ENCODE measurements around the gene ZFR2. TPM values are rescaled to one million over a fixed set of nuclear protein-coding genes. Genes with fewer than 3 reads are reported as not detected.
A peak's percentile ranks its signal among the peaks of the same experiment; 100 is the strongest.

Gene ZFR2
- total RNA-seq, 3 donors from 2014 or later, result 0.66 TPM; not detected in 2

DNA sequence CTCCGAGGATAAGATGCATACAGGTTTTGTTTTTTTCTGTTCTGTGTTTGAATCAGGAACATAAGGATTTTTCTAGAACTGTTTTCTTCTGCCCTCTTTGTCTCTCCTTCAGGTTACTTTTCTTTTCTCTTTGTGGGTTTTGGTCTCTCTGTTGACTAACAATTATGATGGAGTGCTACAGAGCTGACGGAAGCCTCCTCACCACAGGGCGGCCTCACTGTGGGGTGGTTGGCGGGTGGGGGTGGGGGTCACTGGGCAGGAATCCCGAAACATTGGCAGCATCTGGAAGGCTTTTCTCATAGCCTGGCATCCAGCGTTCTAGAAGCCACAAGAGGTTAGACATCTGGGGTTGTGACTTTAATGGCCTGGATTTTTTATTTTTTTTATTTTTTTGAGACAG, 70.7 kb downstream of the ZFR2 start:
- DNase-seq (no peak), ATAC-seq (peak; percentile 56)
- Histone ChIP-seq H3K4me3 (no peak overlapping the region), H3K9me3 (no peaks in the 10 kb centered on the region), H3K36me3 (ENCODE audit: low read depth) (no peaks in the 10 kb centered on the region), H3K4me1 (ENCODE audit: low read depth) (no peaks in the 10 kb centered on the region)
- intact Hi-C loops (cut with DNase I, micrococcal nuclease), result no loop called here
- TF ChIP-seq, protein P1, sequence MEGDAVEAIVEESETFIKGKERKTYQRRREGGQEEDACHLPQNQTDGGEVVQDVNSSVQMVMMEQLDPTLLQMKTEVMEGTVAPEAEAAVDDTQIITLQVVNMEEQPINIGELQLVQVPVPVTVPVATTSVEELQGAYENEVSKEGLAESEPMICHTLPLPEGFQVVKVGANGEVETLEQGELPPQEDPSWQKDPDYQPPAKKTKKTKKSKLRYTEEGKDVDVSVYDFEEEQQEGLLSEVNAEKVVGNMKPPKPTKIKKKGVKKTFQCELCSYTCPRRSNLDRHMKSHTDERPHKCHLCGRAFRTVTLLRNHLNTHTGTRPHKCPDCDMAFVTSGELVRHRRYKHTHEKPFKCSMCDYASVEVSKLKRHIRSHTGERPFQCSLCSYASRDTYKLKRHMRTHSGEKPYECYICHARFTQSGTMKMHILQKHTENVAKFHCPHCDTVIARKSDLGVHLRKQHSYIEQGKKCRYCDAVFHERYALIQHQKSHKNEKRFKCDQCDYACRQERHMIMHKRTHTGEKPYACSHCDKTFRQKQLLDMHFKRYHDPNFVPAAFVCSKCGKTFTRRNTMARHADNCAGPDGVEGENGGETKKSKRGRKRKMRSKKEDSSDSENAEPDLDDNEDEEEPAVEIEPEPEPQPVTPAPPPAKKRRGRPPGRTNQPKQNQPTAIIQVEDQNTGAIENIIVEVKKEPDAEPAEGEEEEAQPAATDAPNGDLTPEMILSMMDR (IDR thresholded peaks at IDR 0.05), result no peak

DNA sequence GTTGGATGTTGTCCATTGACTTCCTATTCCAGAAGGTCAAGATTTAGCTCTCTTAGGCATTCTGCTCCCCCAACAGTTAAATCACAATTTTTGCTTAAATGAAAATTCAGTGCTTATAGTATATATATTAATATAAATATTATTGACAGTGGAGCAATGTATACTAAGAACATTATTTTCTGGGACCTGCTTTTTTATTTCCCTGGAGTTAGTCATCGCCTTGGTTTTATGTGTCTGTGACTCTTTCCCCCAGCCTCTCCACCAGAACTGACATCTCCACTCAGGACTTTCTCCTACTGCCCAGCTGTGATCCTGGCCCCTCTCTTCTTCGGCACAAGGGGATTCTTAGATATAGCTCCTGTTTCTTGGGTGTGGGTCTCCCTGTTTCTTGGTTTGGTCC, 72.5 kb downstream of the ZFR2 start:
- DNase-seq (no peak), ATAC-seq (no peak)
- H3K36me3 ChIP-seq (ENCODE audit: low read depth), result no peaks in the 10 kb centered on the region
- H3K9me3 ChIP-seq, result no peaks in the 10 kb centered on the region
- intact Hi-C loops (cut with DNase I, micrococcal nuclease), result no loop called here
- no peak overlapping the region for H3K4me3 ChIP-seq
- TF ChIP-seq, protein P1 (IDR thresholded peaks at IDR 0.05), result no peak
- H3K4me1 ChIP-seq (ENCODE audit: low read depth), result no peaks in the 10 kb centered on the region

DNA sequence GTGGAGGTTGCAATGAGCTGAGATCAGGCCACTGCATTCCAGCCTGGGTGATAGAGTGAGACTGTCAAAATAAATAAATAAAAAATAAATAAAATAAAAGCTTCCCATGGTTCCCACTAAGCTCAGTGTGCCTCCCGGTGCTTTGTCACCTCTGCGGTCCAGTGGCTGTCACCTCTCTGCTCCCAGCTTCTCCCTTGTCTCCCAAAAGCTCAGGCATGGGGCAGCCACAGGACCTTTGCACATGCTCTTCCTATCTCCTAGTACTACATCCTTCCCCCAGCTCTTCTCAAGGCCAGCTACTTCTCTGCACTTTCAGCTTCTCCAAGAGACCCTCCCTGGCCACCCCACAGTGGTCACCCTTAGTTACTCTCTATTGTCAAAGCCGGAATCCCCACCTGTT, 75.0 kb downstream of the ZFR2 start:
- no peak overlapping the region for H3K4me3 ChIP-seq
- ATAC-seq (no peak), DNase-seq (no peak)
- intact Hi-C loops (cut with DNase I, micrococcal nuclease), result no loop called here
- no peaks in the 10 kb centered on the region for H3K4me1 ChIP-seq (ENCODE audit: low read depth)
- H3K9me3 ChIP-seq, result no peaks in the 10 kb centered on the region
- no peaks in the 10 kb centered on the region for H3K36me3 ChIP-seq (ENCODE audit: low read depth)
- TF ChIP-seq, protein P1 (IDR thresholded peaks at IDR 0.05), result no peak

DNA sequence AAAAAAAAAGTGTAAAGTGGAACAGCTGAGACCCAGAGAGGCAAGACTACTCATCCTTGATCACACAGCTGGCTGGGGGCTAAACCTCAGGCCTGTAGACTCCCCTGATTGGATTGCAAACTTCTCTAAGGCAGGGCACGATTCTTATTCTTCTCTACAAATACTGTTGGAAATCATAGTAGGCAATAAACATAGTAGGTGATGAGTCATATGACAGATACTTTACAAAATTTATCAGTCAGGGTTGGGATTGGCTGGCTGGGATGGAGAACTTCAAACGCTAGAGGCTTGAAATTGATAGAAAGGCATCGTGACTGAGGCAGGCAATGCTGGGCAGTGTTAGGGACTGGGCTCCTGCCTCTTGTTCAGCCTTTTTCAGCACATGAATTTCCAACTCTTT, 76.7 kb downstream of the ZFR2 start:
- ATAC-seq, result no peak
- no peak for DNase-seq
- Histone ChIP-seq H3K4me3 (no peak overlapping the region), H3K4me1 (ENCODE audit: low read depth) (no peaks in the 10 kb centered on the region), H3K9me3 (no peaks in the 10 kb centered on the region), H3K36me3 (ENCODE audit: low read depth) (no peaks in the 10 kb centered on the region)
- intact Hi-C loops (cut with DNase I, micrococcal nuclease), result no loop called here
- TF ChIP-seq, protein P1 (IDR thresholded peaks at IDR 0.05), result no peak

DNA sequence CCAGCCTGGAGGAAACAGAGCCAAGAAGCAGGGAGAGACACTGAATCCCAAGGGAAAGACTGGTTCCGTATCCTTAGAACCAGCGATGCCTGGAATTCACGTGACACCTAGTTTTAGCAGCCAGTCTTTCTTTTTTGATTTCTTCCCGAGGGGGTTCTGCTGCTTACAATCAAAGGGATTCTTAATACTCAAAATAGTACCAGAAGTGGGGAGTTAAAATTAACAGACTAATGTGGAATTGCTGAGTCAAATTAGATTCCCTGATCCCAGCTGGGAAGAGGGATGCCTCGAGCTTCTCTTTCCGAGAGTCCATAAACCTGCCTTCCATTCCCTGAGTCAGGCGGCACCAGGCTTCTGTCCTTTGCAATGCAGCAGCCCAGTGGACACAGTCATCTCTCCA, 77.9 kb downstream of the ZFR2 start:
- no peaks in the 10 kb centered on the region for H3K36me3 ChIP-seq (ENCODE audit: low read depth)
- H3K9me3 ChIP-seq, result no peaks in the 10 kb centered on the region
- intact Hi-C loops (cut with DNase I, micrococcal nuclease), result no loop called here
- DNase-seq (no peak), ATAC-seq (no peak)
- no peak overlapping the region for H3K4me3 ChIP-seq
- TF ChIP-seq, protein P1 (IDR thresholded peaks at IDR 0.05), result no peak
- H3K4me1 ChIP-seq (ENCODE audit: low read depth), result no peaks in the 10 kb centered on the region

DNA sequence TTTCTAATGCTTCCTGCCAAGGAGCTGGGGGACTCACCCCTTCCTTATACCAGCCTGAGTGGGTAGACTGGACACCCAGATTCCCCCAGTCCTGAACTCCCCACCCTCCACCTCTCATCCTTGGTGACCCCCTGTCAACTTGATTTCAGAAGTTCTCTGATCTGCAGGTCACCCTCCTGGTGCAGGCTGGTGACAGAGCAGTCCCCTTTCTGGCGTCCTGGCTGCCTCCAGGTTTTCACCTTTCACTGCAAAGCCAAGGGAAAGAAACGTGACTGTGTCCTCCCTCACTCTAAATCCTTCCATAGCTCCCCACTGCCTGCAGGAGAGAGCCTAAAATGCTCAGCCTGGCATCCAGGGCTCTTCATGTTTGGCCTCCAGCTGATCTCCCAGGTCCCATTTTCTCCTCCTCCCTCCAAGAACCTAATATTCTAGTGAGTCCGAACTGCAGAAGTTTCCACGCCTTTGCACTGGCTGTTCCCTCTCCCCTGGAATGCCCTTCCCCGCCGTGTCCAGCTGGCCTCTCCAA, 78.6 kb downstream of the ZFR2 start:
- TF ChIP-seq, protein P1 (IDR thresholded peaks at IDR 0.05), result no peak
- ATAC-seq, result no peak
- Histone ChIP-seq H3K4me3 (no peak overlapping the region), H3K4me1 (ENCODE audit: low read depth) (no peaks in the 10 kb centered on the region), H3K9me3 (no peaks in the 10 kb centered on the region), H3K36me3 (ENCODE audit: low read depth) (no peaks in the 10 kb centered on the region)
- intact Hi-C loops (cut with DNase I, micrococcal nuclease), result no loop called here
- no peak for DNase-seq
